ENCODE results near the gene GALNT13.

Gene GALNT13

DNA sequence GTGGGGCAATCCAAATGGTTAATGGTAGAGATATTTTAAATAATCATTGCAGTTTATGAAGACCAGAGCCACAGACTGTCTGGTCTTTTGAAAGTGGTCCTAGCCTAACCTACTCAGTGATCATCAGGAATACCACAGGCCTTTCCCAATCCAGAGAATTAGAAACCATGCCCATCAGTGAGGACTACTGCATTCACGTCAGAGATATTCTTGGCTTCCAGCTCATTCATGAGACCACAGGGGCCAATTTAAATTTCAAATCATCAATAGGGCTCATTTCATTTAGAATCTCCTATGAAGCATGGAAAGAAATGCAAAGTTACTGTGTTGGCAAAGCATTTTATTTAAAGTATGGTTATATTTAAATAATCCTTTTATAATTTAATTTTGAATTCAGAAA is 464.5 kb downstream of the GALNT13 start:
- DNase-seq: peak; percentile 88

DNA sequence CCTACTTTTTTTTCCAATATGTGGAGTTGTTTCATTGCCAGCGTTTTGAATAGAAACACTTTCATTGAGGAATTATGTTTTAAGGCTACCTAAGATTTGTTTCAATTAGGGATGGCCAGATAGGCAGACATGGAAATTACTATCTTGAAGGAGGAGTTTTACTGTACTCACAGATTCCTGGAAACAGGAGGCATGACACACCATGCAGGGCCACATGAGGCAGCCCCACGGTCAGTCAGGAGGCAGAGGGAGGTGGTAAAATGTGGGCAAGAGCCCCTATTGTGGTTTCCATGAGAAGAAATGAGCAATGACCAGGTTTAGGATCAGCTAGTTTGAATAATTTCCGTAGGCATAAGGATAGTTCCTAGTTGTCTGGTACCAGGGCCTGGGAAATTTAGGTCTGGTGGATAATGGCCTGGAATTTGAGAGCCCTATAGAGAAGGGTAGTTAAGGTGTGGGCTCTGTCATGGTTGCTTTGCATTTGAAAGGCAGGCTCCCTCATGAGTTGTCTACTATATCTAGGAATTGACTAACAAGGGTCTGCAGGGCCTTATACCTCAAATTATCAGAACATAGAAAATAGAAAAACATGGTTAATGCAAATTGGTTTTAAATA is 466.7 kb downstream of the GALNT13 start:
- no peak for DNase-seq

DNA sequence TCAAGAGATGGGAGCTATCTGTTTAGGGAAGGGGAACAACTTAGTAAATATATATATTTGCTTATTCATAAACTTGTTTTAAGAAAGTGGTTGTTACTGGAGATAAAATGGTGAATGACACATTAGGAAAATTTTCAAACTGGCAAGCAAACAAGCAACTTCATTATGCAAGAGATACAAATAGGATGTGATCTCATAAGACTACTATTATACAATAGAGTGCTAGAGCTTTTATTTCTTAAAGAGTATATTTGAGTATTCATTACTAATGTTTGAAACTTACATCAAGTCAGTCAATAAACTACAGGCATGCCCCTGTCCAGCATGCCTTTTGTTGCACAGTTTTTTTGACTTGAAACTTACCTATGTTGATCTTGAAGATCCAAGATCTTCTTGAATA is 471.6 kb downstream of the GALNT13 start:
- peak; percentile 23 for DNase-seq

DNA sequence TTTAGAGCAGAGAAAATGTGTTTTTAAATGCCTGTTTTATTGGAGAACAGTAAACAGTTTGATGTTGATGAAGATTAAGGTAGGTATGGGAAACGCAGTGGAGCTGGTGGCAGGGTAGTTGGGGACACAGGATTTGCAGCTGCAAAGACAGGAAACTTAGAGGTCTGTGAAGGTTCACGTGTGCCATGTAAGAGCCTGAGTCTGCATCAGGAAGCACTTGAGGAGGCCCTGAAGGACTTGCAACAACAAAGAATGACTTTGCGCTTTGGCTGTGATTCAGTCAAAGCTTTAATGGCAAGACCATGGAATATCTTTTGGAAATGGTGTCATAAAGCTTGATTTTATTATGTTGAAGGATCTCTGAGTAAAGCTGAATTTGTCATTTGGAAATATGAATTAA is 479.2 kb downstream of the GALNT13 start:
- DNase-seq: no peak

DNA sequence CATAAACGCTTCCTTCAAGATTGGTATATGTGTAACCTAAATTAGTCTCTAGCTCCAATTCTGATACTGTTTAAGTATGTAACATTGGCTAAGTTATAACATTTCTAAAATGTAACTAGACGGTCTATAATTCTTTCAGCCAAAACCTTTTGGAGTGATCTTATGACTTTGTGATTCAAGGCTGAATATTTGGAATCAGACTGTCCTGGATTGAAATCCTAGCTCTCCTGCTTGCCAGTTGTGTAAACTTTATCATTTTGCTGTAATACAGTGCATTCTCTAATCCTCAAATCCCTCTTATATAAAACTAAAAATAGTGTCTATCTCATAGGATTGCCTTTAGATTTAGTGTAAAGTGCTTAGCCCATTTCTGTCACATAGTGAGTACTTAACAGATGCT is 489.6 kb downstream of the GALNT13 start:
- no peak for DNase-seq

GRCh38 chr2:154368153-154368552 is 496.4 kb downstream of the GALNT13 start:
- DNase-seq: no peak

- no peak for DNase-seq
Measured at GRCh38 chr2:154370873-154371272, 499.2 kb downstream of the GALNT13 start.

DNA sequence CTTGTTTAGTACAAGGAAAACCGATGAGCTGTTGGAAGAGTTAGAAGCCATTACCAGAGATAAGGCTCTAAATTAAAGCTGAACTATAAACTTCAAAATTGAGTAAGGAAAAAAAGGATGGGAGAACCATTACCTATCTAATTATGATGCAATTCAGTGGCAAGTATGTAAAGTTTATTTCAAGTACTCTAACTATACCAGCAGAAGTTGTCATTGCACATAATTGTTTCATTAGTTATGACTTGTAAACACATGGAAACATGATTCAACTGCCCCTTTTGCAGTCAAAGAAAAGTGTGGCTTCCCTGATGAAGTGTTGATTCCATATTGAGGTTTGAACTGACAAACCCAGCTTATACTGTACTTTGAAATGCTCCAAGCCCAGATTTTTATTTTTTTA is 502.7 kb downstream of the GALNT13 start:
- no peak for DNase-seq

GRCh38 chr2:154375579-154375931 is 503.8 kb downstream of the GALNT13 start:
- DNase-seq: peak; percentile 67

DNA sequence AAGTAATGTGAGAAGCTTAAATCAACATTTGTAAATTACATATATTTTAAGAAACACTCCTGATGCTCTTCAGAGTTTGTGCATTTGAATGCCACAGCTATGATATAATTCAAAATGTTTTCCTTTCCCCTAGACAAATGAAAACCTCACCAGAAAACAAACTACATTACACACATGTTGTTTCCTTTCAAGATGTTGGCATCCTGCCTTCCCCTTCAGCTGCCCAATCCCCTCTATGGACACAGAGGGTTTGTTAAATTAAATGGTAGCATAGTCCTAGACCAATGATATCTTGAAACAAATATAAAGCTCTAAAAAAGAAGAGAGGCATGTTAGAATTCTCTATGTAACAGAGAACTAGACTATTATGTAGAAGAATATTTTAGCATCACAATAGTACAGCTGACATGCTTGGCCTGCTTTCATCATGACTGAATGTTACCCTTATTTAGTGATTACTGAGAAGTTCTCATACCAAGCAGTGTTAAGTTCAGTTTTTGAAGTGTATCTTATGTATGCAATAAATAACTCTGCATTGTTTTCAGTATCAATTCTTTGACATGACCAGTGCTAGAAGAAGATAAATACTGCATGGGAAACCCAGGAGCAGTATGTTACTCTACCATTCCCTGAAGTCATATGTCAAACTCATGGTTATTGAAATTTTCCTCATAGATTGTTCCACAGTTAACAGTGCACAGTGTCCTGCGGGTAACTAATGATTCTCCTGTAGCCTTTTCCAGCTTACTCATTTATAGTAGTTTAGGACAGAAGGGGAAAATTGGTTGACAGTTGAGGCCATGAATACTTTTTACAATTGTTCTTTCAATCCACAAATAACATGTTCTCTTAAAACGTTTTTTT is 510.4 kb downstream of the GALNT13 start:
- DNase-seq: no peak

GRCh38 chr2:154386186-154386585 is 514.5 kb downstream of the GALNT13 start:
- no peak for DNase-seq

- DNase-seq: no peak
Measured at GRCh38 chr2:154391051-154391450, 519.3 kb downstream of the GALNT13 start.

GRCh38 chr2:154392256-154392655 is 520.5 kb downstream of the GALNT13 start:
- no peak for DNase-seq

- DNase-seq: no peak
Measured at GRCh38 chr2:154394600-154394999, 522.9 kb downstream of the GALNT13 start.

- no peak for DNase-seq
Measured at GRCh38 chr2:154400563-154401290, 529.0 kb downstream of the GALNT13 start.

DNA sequence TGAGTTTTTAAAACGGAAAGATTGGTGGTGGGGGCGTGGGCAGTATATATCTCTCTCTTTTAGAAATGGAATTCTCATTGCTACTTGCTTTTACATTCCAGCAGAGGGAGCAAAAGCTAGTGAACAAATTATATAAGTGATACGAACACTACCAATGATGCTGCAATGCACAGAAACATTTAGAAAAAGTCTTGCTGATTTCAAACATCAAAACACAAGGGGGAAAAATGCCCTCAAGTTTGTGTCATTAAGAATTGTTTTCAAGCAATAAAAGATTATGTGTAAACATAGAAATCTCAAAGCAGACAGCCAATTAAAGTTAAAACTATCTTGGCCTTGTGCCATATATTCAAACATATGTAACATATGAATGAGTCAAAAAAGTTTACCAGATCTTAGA is 530.5 kb downstream of the GALNT13 start:
- peak; percentile 30 for DNase-seq

DNA sequence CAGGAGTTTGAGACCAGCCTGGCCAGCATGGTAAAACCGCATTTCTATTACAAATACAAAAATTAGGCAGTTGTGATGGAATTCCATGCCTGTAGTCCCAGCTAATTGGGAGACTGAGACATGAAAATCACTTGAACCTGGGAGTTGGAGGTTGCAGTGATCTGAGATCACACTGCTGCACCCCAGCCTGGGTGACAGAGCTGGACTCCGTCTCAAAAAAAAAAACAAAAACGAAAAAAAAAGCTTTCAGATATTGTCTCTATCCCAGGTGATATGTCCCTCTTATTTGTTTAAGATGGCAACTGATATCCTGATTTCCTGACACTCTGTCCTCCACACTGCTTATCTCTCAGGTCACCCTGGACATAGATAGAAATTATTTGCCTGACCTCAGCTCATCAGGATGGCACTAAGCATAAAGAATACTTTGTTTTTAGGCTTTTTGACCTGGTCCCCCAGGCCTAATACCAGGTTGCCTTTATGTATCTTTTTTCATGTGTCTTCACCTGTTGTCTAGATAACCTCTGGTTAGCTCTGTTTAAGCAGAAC is 531.6 kb downstream of the GALNT13 start:
- DNase-seq: no peak

DNA sequence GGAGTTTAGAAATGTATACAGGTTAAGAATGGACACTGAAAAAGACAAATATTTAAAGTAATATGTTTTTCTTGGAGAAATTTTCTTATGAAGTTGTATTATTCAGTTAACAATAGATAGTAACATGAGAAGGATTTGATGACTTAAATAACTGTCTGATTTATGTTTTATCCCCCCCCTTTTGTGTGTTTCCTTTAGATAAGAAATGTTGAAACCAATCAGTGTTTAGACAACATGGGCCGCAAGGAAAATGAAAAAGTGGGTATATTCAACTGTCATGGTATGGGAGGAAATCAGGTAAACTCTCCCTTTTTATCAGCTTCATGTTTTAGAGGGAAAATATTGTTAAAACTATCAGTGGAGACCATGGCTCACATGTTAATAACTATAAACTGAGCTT is 537.1 kb downstream of the GALNT13 start:
- no peak for DNase-seq

DNA sequence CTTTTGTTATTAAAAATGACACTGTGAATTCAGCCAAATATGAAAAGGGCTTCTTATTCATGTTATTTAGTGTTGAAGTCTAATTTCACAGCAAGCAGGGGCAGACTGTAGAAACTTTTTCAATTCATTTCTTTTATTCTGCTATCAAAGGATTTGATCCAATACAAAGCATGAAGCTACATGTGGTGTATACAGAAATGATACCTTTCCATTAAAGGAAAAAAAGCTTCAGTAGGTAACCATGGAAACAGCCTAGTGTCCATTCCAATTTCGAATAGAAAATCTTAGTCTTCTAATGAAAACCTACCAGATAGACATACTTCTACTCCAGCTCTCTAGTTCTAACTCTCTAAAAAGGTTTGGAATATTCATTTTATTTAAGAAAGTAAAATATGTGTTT is 550.5 kb downstream of the GALNT13 start:
- DNase-seq: no peak

- no peak for DNase-seq
Measured at GRCh38 chr2:154425994-154426393, 554.3 kb downstream of the GALNT13 start.

DNA sequence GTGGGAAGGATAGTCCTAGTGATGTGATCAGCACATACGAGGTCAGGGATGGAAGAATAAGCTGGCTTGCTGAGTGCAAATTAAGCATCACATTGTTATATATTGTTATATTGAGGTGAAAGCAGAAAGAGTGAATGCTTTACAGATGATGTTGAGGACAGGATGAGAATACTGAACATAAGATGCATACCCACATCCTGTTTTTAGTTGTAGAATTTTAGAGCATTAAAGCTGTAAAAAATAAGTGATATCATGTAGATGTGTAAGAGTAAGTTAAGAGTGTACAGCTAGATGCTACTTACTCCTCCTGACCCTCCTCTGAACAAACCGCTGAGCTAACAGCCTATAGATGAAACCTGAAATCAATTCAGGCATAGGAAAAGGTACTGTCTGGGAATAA is 555.7 kb downstream of the GALNT13 start:
- DNase-seq: no peak

- DNase-seq: no peak
Measured at GRCh38 chr2:154428022-154428421, 556.3 kb downstream of the GALNT13 start.

DNA sequence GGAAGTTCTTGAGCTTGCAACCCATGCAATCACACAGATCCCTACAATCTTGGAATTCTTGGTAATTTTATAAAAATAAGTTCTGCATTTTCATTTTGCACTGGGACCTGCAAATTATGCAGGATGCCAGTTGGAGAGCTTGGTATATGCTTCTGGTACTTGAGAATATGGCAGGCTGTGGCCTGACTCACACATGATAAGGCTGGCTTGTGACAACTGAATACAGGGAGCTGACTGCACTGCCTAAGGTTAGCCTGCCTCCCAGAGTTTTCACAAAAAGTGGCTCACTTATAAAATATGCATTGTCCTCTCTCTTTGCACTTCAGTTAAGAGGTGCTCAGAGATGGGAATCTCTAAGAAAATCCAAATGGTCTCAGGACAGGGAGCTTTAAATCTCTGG is 561.3 kb downstream of the GALNT13 start:
- no peak for DNase-seq

- no peak for DNase-seq
Measured at GRCh38 chr2:154437104-154437503, 565.4 kb downstream of the GALNT13 start.

Measured in NCI-H526 treated with DMSO at 0.1 percent for 48 hours (cell line).